Measurements from ENCODE around the gene DGKA.
A peak's percentile ranks its signal among the peaks of the same experiment; 100 is the strongest.
"Not testable (repeated sequence)": the region's sequence is repeated elsewhere in the genome, so short reads cannot be mapped to it uniquely, and the experiment has no call there.

The DGKA gene

DNA sequence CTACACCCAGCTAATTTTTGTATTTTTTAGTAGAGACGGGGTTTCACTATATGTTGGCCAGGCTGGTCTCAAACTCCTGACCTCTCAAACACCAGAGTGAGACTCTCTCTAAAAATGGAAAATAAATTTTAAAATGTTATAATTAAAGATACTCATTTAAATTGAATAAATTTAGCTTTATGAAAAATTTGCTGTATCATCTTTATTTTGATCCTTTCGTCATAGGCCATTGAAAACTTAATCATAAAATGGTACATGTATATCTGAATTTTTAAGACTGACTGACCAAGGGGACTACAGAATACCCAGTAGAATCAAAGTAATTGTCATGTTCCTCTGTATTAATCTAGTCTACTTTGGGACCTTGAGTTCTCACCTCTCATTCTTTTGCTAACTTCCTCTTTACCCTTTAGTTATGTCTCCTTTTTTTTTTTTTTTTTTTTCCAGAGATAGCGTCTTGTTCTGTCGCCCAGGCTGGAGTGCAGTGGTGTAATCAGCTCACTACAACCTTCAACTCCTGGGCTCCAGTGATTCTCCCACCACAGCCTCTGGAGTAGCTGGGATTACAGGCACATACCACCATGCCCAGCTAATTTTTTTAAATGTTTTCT lies 52.4 kb downstream of the DGKA start:
- H3K9ac ChIP-seq (ENCODE audit: low read length), result no peak overlapping the region
- peaks cover 3% of the 10 kb centered on the region for H3K36me3 ChIP-seq (replicated peaks; ENCODE audit: low read depth, low read length)
- no peaks in the 10 kb centered on the region for H4K20me1 ChIP-seq (ENCODE audit: insufficient read depth, low read length)
- peaks cover 25% of the 10 kb centered on the region for H3K4me1 ChIP-seq (ENCODE audit: low read length)
- H3K9me3 ChIP-seq (ENCODE audit: insufficient read depth, low read length), result no peaks in the 10 kb centered on the region
- H3K4me3 ChIP-seq (ENCODE audit: low read length), result no peak overlapping the region
- no peak overlapping the region for H3K27ac ChIP-seq (ENCODE audit: low read length)
- no peak overlapping the region for H3K4me2 ChIP-seq (ENCODE audit: low read length)
- H2AFZ ChIP-seq (ENCODE audit: low read depth, low read length), result no peak overlapping the region
- no peaks in the 10 kb centered on the region for H3K79me2 ChIP-seq (ENCODE audit: low read length)
- no peaks in the 10 kb centered on the region for H3K27me3 ChIP-seq (ENCODE audit: low read depth, low read length)
- TF ChIP-seq, protein P1, sequence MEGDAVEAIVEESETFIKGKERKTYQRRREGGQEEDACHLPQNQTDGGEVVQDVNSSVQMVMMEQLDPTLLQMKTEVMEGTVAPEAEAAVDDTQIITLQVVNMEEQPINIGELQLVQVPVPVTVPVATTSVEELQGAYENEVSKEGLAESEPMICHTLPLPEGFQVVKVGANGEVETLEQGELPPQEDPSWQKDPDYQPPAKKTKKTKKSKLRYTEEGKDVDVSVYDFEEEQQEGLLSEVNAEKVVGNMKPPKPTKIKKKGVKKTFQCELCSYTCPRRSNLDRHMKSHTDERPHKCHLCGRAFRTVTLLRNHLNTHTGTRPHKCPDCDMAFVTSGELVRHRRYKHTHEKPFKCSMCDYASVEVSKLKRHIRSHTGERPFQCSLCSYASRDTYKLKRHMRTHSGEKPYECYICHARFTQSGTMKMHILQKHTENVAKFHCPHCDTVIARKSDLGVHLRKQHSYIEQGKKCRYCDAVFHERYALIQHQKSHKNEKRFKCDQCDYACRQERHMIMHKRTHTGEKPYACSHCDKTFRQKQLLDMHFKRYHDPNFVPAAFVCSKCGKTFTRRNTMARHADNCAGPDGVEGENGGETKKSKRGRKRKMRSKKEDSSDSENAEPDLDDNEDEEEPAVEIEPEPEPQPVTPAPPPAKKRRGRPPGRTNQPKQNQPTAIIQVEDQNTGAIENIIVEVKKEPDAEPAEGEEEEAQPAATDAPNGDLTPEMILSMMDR (IDR thresholded peaks at IDR 0.05; ENCODE audit: low read depth, low read length), result no peak
- TF ChIP-seq EZH2phosphoT487 (IDR thresholded peaks at IDR 0.05; ENCODE audit: low read depth), result no peak

DNA sequence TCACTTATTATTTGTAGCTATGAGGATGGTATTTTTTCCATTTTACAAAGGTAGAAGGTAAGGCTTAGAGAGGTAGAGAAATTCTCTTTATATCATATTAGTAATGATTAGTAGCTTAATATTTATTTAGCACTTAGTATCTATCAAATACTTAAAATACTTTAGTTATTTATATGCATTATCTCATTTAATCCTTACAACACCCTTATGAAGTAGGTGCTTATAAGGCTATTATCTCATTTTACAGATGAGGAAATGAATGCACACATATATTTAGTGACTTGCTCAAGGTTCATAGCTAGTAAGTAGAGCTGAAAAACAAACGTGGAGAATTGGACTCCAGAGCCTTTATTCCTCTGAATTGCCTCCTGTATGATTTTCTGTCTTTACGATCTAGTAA lies 53.9 kb downstream of the DGKA start:
- Histone ChIP-seq H3K36me3 (replicated peaks; ENCODE audit: low read depth, low read length) (peaks cover 8% of the 10 kb centered on the region), H3K27ac (ENCODE audit: low read length) (no peak overlapping the region), H3K4me1 (ENCODE audit: low read length) (peaks cover 25% of the 10 kb centered on the region), H3K9ac (ENCODE audit: low read length) (no peak overlapping the region), H3K27me3 (ENCODE audit: low read depth, low read length) (no peaks in the 10 kb centered on the region), H3K4me3 (ENCODE audit: low read length) (no peak overlapping the region), H3K9me3 (ENCODE audit: insufficient read depth, low read length) (no peaks in the 10 kb centered on the region), H4K20me1 (ENCODE audit: insufficient read depth, low read length) (no peaks in the 10 kb centered on the region), H3K4me2 (ENCODE audit: low read length) (no peak overlapping the region), H3K79me2 (ENCODE audit: low read length) (no peaks in the 10 kb centered on the region), H2AFZ (ENCODE audit: low read depth, low read length) (no peak overlapping the region)
- no peak for TF ChIP-seq EZH2phosphoT487 (IDR thresholded peaks at IDR 0.05; ENCODE audit: low read depth)
- TF ChIP-seq, protein P1 (IDR thresholded peaks at IDR 0.05; ENCODE audit: low read depth, low read length), result no peak

GRCh38 chr12:55985341-55985740 lies 54.4 kb downstream of the DGKA start:
- no peaks in the 10 kb centered on the region for H3K9me3 ChIP-seq (ENCODE audit: insufficient read depth, low read length)
- H3K4me2 ChIP-seq (ENCODE audit: low read length), result no peak overlapping the region
- H3K27me3 ChIP-seq (ENCODE audit: low read depth, low read length), result no peaks in the 10 kb centered on the region
- H3K4me3 ChIP-seq (ENCODE audit: low read length), result no peak overlapping the region
- H3K79me2 ChIP-seq (ENCODE audit: low read length), result no peaks in the 10 kb centered on the region
- TF ChIP-seq EZH2phosphoT487 (IDR thresholded peaks at IDR 0.05; ENCODE audit: low read depth), result no peak
- TF ChIP-seq, protein P1 (IDR thresholded peaks at IDR 0.05; ENCODE audit: low read depth, low read length), result no peak
- H3K9ac ChIP-seq (ENCODE audit: low read length), result no peak overlapping the region
- H3K27ac ChIP-seq (ENCODE audit: low read length), result peak overlapping the region; percentile 22; the same call in 1 of the 2 replicates
- no peak overlapping the region for H2AFZ ChIP-seq (ENCODE audit: low read depth, low read length)
- H3K4me1 ChIP-seq (ENCODE audit: low read length), result peaks cover 25% of the 10 kb centered on the region
- no peaks in the 10 kb centered on the region for H4K20me1 ChIP-seq (ENCODE audit: insufficient read depth, low read length)
- H3K36me3 ChIP-seq (replicated peaks; ENCODE audit: low read depth, low read length), result peaks cover 9% of the 10 kb centered on the region

DNA sequence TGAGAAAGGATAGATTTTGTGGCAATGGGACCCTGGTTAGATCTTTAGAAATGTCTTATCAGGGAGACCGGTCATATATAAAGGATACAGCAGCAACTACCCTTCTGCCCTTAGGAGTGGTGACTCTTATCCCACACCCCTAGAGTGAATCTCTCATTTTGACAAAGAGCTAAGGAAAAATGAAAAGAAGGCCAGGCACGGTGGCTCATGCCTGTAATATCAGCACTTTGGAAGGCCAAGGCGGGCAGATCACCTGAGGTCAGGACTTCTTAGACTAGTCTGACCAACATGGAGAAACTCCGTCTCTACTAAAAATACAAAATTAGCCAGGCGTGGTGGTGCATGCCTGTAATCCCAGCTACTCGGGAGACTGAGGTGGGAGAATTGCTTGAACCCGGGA lies 55.0 kb downstream of the DGKA start:
- not testable (repeated sequence) for H3K9ac ChIP-seq (ENCODE audit: low read length); H4K20me1 ChIP-seq (ENCODE audit: insufficient read depth, low read length); H3K79me2 ChIP-seq (ENCODE audit: low read length); H2AFZ ChIP-seq (ENCODE audit: low read depth, low read length); H3K9me3 ChIP-seq (ENCODE audit: insufficient read depth, low read length); H3K4me3 ChIP-seq (ENCODE audit: low read length); H3K27me3 ChIP-seq (ENCODE audit: low read depth, low read length)
- peaks cover 15% of the 10 kb centered on the region for H3K36me3 ChIP-seq (replicated peaks; ENCODE audit: low read depth, low read length)
- peak overlapping the region; percentile 46 for H3K4me2 ChIP-seq (ENCODE audit: low read length)
- H3K27ac ChIP-seq (ENCODE audit: low read length), result peak overlapping the region; percentile 41; the same call in 1 of the 2 replicates
- peaks cover 25% of the 10 kb centered on the region for H3K4me1 ChIP-seq (ENCODE audit: low read length)

All from OCI-LY3 (cell line).